AG04449 (cell line): ENCODE measurements around the gene ADGB.

ENCODE experiments used
- CTCF ChIA-PET: fragments of 350-600 bp; formaldehyde crosslinking; extraction: SDS; loops from one replicate; lab custom pipeline; 2021; ENCODE audit warnings: antibody characterized with exemption; lab: Yijun Ruan, JAX
- POLR2A ChIA-PET: fragments of 400-600, 350-600 bp; formaldehyde crosslinking; extraction: SDS; loops from one replicate; lab custom pipeline; 2020; ENCODE audit warnings: antibody characterized with exemption, inconsistent platforms; lab: Yijun Ruan, JAX
- DNase-seq: peaks from one replicate; pipeline ENCODE4 v3.0.0-alpha.2; 2010; ENCODE audit warnings: low read depth, low spot score
- H3K4me3 ChIP-seq: 2 replicates; pipeline ENCODE4 v1.5.1; 2011; ENCODE audit warnings: low read depth, mild to moderate bottlenecking, control low read depth, low read length
- CTCF ChIP-seq: IDR thresholded peaks from one replicate; pipeline ENCODE4 v1.5.1; 2011; ENCODE audit warnings: mild to moderate bottlenecking, moderate library complexity, low read length, control low read depth, inconsistent platforms; ENCODE audit not compliant: insufficient read depth; ENCODE audit errors: missing control alignments

Gene ADGB

GRCh38 chr6:146590492-146590891 is 8.3 kb upstream of the ADGB start:
- H3K4me3 ChIP-seq: no peak overlapping the region
- TF ChIP-seq CTCF: no peak
- CTCF ChIA-PET: no interaction called here
- no peak for DNase-seq
- POLR2A ChIA-PET: no interaction called here

- POLR2A ChIA-PET: no interaction called here
- no peak overlapping the region for H3K4me3 ChIP-seq
- CTCF ChIA-PET: no interaction called here
- TF ChIP-seq CTCF: no peak
- no peak for DNase-seq
These were observed 6.3 kb upstream of the ADGB start for GRCh38 chr6:146592451-146592850.

GRCh38 chr6:146593986-146594385 is 4.8 kb upstream of the ADGB start:
- ChIA-PET CTCF (no interaction called here), POLR2A (no interaction called here)
- DNase-seq: no peak
- H3K4me3 ChIP-seq: no peak overlapping the region
- no peak for TF ChIP-seq CTCF

GRCh38 chr6:146594495-146594894 is 4.3 kb upstream of the ADGB start:
- H3K4me3 ChIP-seq: no peak overlapping the region
- DNase-seq: no peak
- no peak for TF ChIP-seq CTCF
- ChIA-PET CTCF (no interaction called here), POLR2A (no interaction called here)

GRCh38 chr6:146595972-146596731 is 2.6 kb upstream of the ADGB start:
- ChIA-PET CTCF (no interaction called here), POLR2A (no interaction called here)
- H3K4me3 ChIP-seq: no peak overlapping the region
- no peak for DNase-seq
- no peak for TF ChIP-seq CTCF

GRCh38 chr6:146601352-146601751 is 2.6 kb downstream of the ADGB start:
- POLR2A ChIA-PET: no interaction called here
- DNase-seq: no peak
- H3K4me3 ChIP-seq: no peak overlapping the region
- TF ChIP-seq CTCF: no peak
- CTCF ChIA-PET: no interaction called here
